PC-9 (cell line): Measurements from ENCODE around the gene ATP11C.

ENCODE experiments used
- CTCF ChIP-seq: fragments of 200-600 bp; sonication (generic); conservative IDR thresholded peaks from 2 replicates; pipeline ENCODE4 v1.6.1; 2017; ENCODE audit warnings: mixed run types, antibody characterized with exemption, mild to moderate bottlenecking, moderate library complexity
- EZH2 ChIP-seq: fragments of 200-600 bp; sonication (generic); IDR thresholded peaks from 2 replicates; pipeline ENCODE4 v1.8.0; 2017; ENCODE audit warnings: antibody characterized with exemption, low read depth

DNA sequence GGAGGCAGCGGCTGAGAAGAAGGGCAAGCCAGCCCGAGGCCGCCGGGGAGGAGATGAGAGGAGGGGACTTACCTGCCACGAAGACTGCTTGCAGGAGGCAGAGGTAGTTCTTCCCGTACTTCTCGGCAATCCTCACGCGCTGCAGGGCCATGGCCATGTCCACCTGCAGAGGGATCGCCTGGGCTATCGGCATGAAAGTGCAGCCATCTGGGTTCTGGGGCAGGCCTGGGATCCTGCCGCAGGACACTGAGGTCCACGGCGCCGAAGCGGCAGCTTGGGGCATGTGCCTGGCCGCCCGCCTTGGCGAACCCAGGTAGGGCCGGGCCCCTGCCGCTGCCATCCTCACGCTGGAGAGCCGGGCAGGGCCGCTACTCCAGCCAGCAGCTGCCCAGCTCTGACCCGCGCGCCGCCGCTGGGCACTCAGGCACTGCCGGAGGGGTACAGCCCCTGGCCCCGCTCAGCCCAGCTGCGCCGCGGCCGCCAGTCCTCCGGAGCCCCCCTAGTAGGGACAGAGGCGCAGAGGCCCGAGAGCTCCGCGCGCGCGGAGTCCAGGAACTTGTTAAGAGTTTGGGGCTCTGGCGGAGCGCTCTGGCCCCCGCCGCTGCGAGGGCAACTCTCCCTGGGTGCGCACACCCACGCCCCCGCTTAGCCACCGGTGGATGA lies 240.9 kb downstream of the ATP11C start:
- TF ChIP-seq CTCF (no peak), EZH2 (no peak)
